SH-SY5Y (cell line): Measurements from ENCODE around the gene SSTR5.

Experiments
- GATA2 ChIP-seq: IDR thresholded peaks from 2 replicates; pipeline ENCODE4 v1.6.1; 2011; ENCODE audit warnings: mild to moderate bottlenecking, low read depth, low read length
- GATA3 ChIP-seq: IDR thresholded peaks from 2 replicates; pipeline ENCODE4 v1.6.1; 2011; ENCODE audit warnings: low read depth, mild to moderate bottlenecking, low read length, moderate library complexity

DNA sequence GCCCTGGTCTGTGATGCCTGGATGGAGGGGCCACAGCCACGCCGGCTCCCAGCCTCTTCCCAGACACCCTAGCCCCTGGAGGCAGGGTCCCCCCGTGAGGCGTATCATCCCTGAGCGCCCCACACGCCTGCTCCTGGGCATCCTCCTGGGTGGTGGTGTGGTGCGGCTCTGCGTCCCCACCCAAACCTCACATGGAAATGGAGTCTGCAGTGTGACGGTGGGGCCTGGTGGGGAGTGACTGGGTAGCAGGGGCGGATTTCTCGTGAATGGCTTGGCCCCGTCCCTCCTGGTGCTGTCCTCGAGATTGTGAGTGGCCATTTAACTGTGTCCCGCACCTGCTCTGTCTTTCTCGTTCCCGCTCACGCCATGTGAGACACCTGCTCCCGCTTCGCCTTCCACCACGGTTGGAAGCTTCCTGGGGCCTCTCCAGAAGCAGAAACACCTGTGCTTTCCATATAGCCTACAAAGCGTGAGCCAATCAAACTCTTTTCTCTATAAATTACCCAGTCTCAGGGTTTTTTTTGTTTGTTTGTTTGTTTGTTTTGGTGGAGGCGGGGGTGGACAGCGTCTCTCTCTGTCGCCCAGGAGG, 5.9 kb upstream of the SSTR5 start:
- TF ChIP-seq GATA3 = no peak
- TF ChIP-seq GATA2 = no peak
